T-helper 1 cell treated with Interleukin-12 subunit alpha and Interleukin-12 subunit beta and Interleukin-4 antibody, amounts not matched to agents 30 μg/mL and 1 μg/mL, for 36 hours (primary cell): ENCODE data around the gene H2BK1.
A peak's percentile ranks its signal among the peaks of the same experiment; 100 is the strongest.

Experiments
- H3K27ac Mint-ChIP-seq: one replicate; pipeline ENCODE4 v1.8.0; 2021; ENCODE audit warnings: mild to moderate bottlenecking, mixed read lengths
- H3K27me3 Mint-ChIP-seq: one replicate; pipeline ENCODE4 v1.8.0; 2021; ENCODE audit warnings: low read depth, mixed read lengths
- H3K36me3 Mint-ChIP-seq: one replicate; pipeline ENCODE4 v1.8.0; 2021; ENCODE audit warnings: low read depth, mixed read lengths
- H3K4me1 Mint-ChIP-seq: one replicate; pipeline ENCODE4 v1.8.0; 2021; ENCODE audit warnings: low read depth, mixed read lengths
- H3K4me3 Mint-ChIP-seq: one replicate; pipeline ENCODE4 v1.8.0; 2021; ENCODE audit warnings: mild to moderate bottlenecking, moderate library complexity, mixed read lengths
- H3K9me3 Mint-ChIP-seq: one replicate; pipeline ENCODE4 v1.8.0; 2021; ENCODE audit warnings: mixed read lengths

Gene H2BK1

GRCh38 chr7:151231080-151231479 lies 20.8 kb upstream of the H2BK1 start:
- no peak overlapping the region for H3K4me3 Mint-ChIP-seq
- peaks cover 9% of the 10 kb centered on the region for H3K36me3 Mint-ChIP-seq
- H3K27ac Mint-ChIP-seq: no peak overlapping the region
- H3K4me1 Mint-ChIP-seq: peaks cover 40% of the 10 kb centered on the region
- peaks cover 6% of the 10 kb centered on the region for H3K27me3 Mint-ChIP-seq
- H3K9me3 Mint-ChIP-seq: no peaks in the 10 kb centered on the region

GRCh38 chr7:151229249-151229648 lies 19.0 kb upstream of the H2BK1 start:
- H3K4me1 Mint-ChIP-seq: peaks cover 45% of the 10 kb centered on the region
- H3K9me3 Mint-ChIP-seq: no peaks in the 10 kb centered on the region
- no peak overlapping the region for H3K4me3 Mint-ChIP-seq
- peaks cover 6% of the 10 kb centered on the region for H3K27me3 Mint-ChIP-seq
- no peak overlapping the region for H3K27ac Mint-ChIP-seq
- peaks cover 17% of the 10 kb centered on the region for H3K36me3 Mint-ChIP-seq

- peaks cover 21% of the 10 kb centered on the region for H3K36me3 Mint-ChIP-seq
- H3K4me3 Mint-ChIP-seq: peak overlapping the region; percentile 95
These were observed 18.0 kb upstream of the H2BK1 start for GRCh38 chr7:151228024-151228866.

GRCh38 chr7:151226875-151227782 lies 16.8 kb upstream of the H2BK1 start, which contains the start of gene ABCF2:
Gene ABCF2 (minus strand): TSS chr7:151227205. CDS start chr7:151226458, 747 bp downstream.
- Mint-ChIP-seq H3K36me3 (peaks cover 25% of the 10 kb centered on the region), H3K4me1 (peaks cover 39% of the 10 kb centered on the region), H3K27me3 (peaks cover 6% of the 10 kb centered on the region), H3K4me3 (peak within 1 kb of the TSS; percentile 95), H3K27ac (peak within 1 kb of the TSS; percentile 94), H3K9me3 (no peaks in the 10 kb centered on the region)

More at GRCh38 chr7:151228024-151228866, 18.0 kb upstream of the H2BK1 start:
- no peaks in the 10 kb centered on the region for H3K9me3 Mint-ChIP-seq
- H3K4me1 Mint-ChIP-seq: peaks cover 41% of the 10 kb centered on the region
- peak overlapping the region; percentile 75 for H3K27ac Mint-ChIP-seq
- H3K27me3 Mint-ChIP-seq: peaks cover 6% of the 10 kb centered on the region

GRCh38 chr7:151226560-151226874 lies 16.2 kb upstream of the H2BK1 start:
- Mint-ChIP-seq H3K27ac (peak overlapping the region; percentile 94), H3K27me3 (peaks cover 6% of the 10 kb centered on the region), H3K36me3 (peaks cover 27% of the 10 kb centered on the region), H3K4me1 (peaks cover 32% of the 10 kb centered on the region), H3K9me3 (no peaks in the 10 kb centered on the region), H3K4me3 (peak overlapping the region; percentile 95)

- H3K36me3 Mint-ChIP-seq: peaks cover 27% of the 10 kb centered on the region
- peaks cover 6% of the 10 kb centered on the region for H3K27me3 Mint-ChIP-seq
- peak overlapping the region; percentile 94 for H3K27ac Mint-ChIP-seq
- H3K9me3 Mint-ChIP-seq: no peaks in the 10 kb centered on the region
- peak overlapping the region; percentile 95 for H3K4me3 Mint-ChIP-seq
- peaks cover 31% of the 10 kb centered on the region for H3K4me1 Mint-ChIP-seq
These were observed 15.7 kb upstream of the H2BK1 start for GRCh38 chr7:151225948-151226510.

GRCh38 chr7:151223728-151224127 lies 13.4 kb upstream of the H2BK1 start:
- Mint-ChIP-seq H3K27me3 (no peaks in the 10 kb centered on the region), H3K36me3 (peaks cover 35% of the 10 kb centered on the region), H3K9me3 (no peaks in the 10 kb centered on the region), H3K4me3 (no peak overlapping the region), H3K27ac (no peak overlapping the region), H3K4me1 (peaks cover 31% of the 10 kb centered on the region)

GRCh38 chr7:151218170-151218569 lies 7.9 kb upstream of the H2BK1 start:
- H3K27me3 Mint-ChIP-seq: no peaks in the 10 kb centered on the region
- no peak overlapping the region for H3K4me3 Mint-ChIP-seq
- peaks cover 5% of the 10 kb centered on the region for H3K4me1 Mint-ChIP-seq
- no peak overlapping the region for H3K27ac Mint-ChIP-seq
- H3K36me3 Mint-ChIP-seq: peaks cover 47% of the 10 kb centered on the region
- H3K9me3 Mint-ChIP-seq: no peaks in the 10 kb centered on the region

- no peak overlapping the region for H3K4me3 Mint-ChIP-seq
- peaks cover 2% of the 10 kb centered on the region for H3K4me1 Mint-ChIP-seq
- no peaks in the 10 kb centered on the region for H3K27me3 Mint-ChIP-seq
- no peaks in the 10 kb centered on the region for H3K9me3 Mint-ChIP-seq
- no peak overlapping the region for H3K27ac Mint-ChIP-seq
- peaks cover 40% of the 10 kb centered on the region for H3K36me3 Mint-ChIP-seq
These were observed 5.1 kb upstream of the H2BK1 start for GRCh38 chr7:151215396-151215795.

- peaks cover 2% of the 10 kb centered on the region for H3K4me1 Mint-ChIP-seq
- H3K4me3 Mint-ChIP-seq: no peak overlapping the region
- peaks cover 36% of the 10 kb centered on the region for H3K36me3 Mint-ChIP-seq
- H3K27me3 Mint-ChIP-seq: no peaks in the 10 kb centered on the region
- H3K9me3 Mint-ChIP-seq: no peaks in the 10 kb centered on the region
- no peak overlapping the region for H3K27ac Mint-ChIP-seq
These were observed 3.5 kb upstream of the H2BK1 start for GRCh38 chr7:151213826-151214225.

- Mint-ChIP-seq H3K9me3 (no peaks in the 10 kb centered on the region), H3K36me3 (peaks cover 25% of the 10 kb centered on the region), H3K27ac (no peak overlapping the region), H3K4me3 (no peak overlapping the region), H3K4me1 (peaks cover 7% of the 10 kb centered on the region), H3K27me3 (no peaks in the 10 kb centered on the region)
These were observed 2.3 kb upstream of the H2BK1 start for GRCh38 chr7:151212626-151213025.

GRCh38 chr7:151211155-151211772 lies 976 bp upstream of the H2BK1 start:
- no peaks in the 10 kb centered on the region for H3K27me3 Mint-ChIP-seq
- no peaks in the 10 kb centered on the region for H3K9me3 Mint-ChIP-seq
- H3K4me3 Mint-ChIP-seq: no peak overlapping the region
- peaks cover 25% of the 10 kb centered on the region for H3K36me3 Mint-ChIP-seq
- H3K4me1 Mint-ChIP-seq: peaks cover 19% of the 10 kb centered on the region
- no peak overlapping the region for H3K27ac Mint-ChIP-seq

- H3K4me1 Mint-ChIP-seq: peaks cover 20% of the 10 kb centered on the region
- H3K27ac Mint-ChIP-seq: no peak overlapping the region
- no peaks in the 10 kb centered on the region for H3K9me3 Mint-ChIP-seq
- peaks cover 9% of the 10 kb centered on the region for H3K27me3 Mint-ChIP-seq
- H3K36me3 Mint-ChIP-seq: peaks cover 11% of the 10 kb centered on the region
- no peak overlapping the region for H3K4me3 Mint-ChIP-seq
These were observed 700 bp downstream of the H2BK1 start for GRCh38 chr7:151209588-151209987.

GRCh38 chr7:151208253-151208862 lies 1.9 kb downstream of the H2BK1 start:
- Mint-ChIP-seq H3K27ac (no peak overlapping the region), H3K36me3 (peaks cover 6% of the 10 kb centered on the region), H3K4me3 (no peak overlapping the region), H3K9me3 (no peaks in the 10 kb centered on the region), H3K27me3 (peaks cover 9% of the 10 kb centered on the region), H3K4me1 (peaks cover 20% of the 10 kb centered on the region)
